ENCODE measurements around the gene CHST8. TPM values are rescaled to one million over a fixed set of nuclear protein-coding genes. Genes with fewer than 3 reads are reported as not detected.

CHST8 gene
- polyA plus RNA-seq, 1 of the 3 experiments (the other 2 are of a cell fraction), result 0.05 TPM

DNA sequence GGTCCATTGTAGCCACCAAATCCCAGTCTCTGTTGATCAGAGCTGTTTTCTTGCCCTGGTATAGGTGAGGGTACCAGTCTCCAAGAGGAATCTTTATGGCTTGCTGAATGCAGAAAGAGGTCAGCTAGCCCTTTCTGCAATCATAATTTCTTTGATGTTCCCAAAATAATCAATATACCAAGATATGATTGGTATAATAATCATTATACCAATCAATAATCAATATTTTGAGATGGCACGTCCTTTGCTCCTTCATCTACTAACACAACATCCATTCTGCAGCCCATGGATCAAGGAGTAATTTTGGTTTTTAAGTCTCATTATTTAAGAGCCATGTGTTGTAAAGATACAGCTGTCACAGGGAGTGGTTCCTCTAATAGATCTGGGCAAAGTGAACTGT, 31.5 kb upstream of the CHST8 start (continued):
- TF ChIP-seq, protein P1, sequence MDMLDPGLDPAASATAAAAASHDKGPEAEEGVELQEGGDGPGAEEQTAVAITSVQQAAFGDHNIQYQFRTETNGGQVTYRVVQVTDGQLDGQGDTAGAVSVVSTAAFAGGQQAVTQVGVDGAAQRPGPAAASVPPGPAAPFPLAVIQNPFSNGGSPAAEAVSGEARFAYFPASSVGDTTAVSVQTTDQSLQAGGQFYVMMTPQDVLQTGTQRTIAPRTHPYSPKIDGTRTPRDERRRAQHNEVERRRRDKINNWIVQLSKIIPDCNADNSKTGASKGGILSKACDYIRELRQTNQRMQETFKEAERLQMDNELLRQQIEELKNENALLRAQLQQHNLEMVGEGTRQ (IDR thresholded peaks at IDR 0.05; ENCODE audit: borderline replicate concordance, low read depth, low read length), result no peak
- TF ChIP-seq, protein P2, sequence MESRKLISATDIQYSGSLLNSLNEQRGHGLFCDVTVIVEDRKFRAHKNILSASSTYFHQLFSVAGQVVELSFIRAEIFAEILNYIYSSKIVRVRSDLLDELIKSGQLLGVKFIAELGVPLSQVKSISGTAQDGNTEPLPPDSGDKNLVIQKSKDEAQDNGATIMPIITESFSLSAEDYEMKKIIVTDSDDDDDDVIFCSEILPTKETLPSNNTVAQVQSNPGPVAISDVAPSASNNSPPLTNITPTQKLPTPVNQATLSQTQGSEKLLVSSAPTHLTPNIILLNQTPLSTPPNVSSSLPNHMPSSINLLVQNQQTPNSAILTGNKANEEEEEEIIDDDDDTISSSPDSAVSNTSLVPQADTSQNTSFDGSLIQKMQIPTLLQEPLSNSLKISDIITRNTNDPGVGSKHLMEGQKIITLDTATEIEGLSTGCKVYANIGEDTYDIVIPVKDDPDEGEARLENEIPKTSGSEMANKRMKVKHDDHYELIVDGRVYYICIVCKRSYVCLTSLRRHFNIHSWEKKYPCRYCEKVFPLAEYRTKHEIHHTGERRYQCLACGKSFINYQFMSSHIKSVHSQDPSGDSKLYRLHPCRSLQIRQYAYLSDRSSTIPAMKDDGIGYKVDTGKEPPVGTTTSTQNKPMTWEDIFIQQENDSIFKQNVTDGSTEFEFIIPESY (IDR thresholded peaks at IDR 0.05; ENCODE audit: borderline replicate concordance, low read depth), result no peak
- TF ChIP-seq SIN3A (IDR thresholded peaks at IDR 0.05; ENCODE audit: borderline replicate concordance, low read depth, low read length), result no peak
- no peak for TF ChIP-seq SMC3 (IDR thresholded peaks at IDR 0.05; ENCODE audit: low read depth, low read length)
- no peak for TF ChIP-seq RCOR1 (IDR thresholded peaks at IDR 0.05; ENCODE audit: low read length)
- TF ChIP-seq TAF1 (IDR thresholded peaks at IDR 0.05; ENCODE audit: borderline replicate concordance, low read depth, low read length), result no peak
- TF ChIP-seq EP300 (IDR thresholded peaks at IDR 0.05; ENCODE audit: borderline replicate concordance in 1 of 2, low read depth in 1 of 2, low read length in 1 of 2), result no peak
- TF ChIP-seq NRF1 (IDR thresholded peaks at IDR 0.05; ENCODE audit: low read depth, low read length), result no peak

DNA sequence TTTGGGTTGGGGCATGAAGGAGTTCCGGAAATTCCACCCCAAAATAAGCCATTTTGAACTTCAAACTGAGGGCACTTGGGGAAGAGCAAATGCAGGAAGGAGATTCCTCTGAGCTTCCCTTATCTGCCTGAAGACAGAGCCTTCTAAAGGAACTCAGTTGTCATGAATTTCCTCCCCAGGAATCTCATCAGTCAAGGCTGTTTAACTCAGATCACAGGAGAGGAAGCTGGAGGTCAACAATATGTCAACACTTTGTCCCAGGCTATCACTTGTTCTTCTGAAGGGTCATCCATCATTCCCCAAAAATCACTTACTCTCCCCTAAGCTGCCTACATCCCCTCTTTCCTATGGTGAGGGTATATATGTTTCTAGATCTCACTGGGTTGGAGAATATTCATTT, 26.0 kb upstream of the CHST8 start:
- DNase-seq, result no peak
- TF ChIP-seq CHD2 (IDR thresholded peaks at IDR 0.05; ENCODE audit: low read length, partially characterized antibody), result no peak
- TF ChIP-seq NFIC (IDR thresholded peaks at IDR 0.05; ENCODE audit: borderline replicate concordance), result no peak
- TF ChIP-seq RXRA (IDR thresholded peaks at IDR 0.05; ENCODE audit: borderline replicate concordance, low read depth), result no peak
- no peak for TF ChIP-seq SIN3A (IDR thresholded peaks at IDR 0.05; ENCODE audit: borderline replicate concordance, low read depth, low read length)
- TF ChIP-seq, protein P1 (IDR thresholded peaks at IDR 0.05; ENCODE audit: borderline replicate concordance, low read depth, low read length), result no peak
- no peak for TF ChIP-seq GABPA (IDR thresholded peaks at IDR 0.05; ENCODE audit: low read depth)
- TF ChIP-seq MXI1 (IDR thresholded peaks at IDR 0.05; ENCODE audit: low read depth, low read length), result no peak
- no peak for TF ChIP-seq GATA2 (CRISPR knock-in tag; IDR thresholded peaks at IDR 0.05)
- TF ChIP-seq, protein P3, sequence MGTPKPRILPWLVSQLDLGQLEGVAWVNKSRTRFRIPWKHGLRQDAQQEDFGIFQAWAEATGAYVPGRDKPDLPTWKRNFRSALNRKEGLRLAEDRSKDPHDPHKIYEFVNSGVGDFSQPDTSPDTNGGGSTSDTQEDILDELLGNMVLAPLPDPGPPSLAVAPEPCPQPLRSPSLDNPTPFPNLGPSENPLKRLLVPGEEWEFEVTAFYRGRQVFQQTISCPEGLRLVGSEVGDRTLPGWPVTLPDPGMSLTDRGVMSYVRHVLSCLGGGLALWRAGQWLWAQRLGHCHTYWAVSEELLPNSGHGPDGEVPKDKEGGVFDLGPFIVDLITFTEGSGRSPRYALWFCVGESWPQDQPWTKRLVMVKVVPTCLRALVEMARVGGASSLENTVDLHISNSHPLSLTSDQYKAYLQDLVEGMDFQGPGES (IDR thresholded peaks at IDR 0.05; ENCODE audit: low read depth, low read length), result no peak
- TF ChIP-seq, protein P4, sequence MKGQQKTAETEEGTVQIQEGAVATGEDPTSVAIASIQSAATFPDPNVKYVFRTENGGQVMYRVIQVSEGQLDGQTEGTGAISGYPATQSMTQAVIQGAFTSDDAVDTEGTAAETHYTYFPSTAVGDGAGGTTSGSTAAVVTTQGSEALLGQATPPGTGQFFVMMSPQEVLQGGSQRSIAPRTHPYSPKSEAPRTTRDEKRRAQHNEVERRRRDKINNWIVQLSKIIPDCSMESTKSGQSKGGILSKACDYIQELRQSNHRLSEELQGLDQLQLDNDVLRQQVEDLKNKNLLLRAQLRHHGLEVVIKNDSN (IDR thresholded peaks at IDR 0.05; ENCODE audit: borderline replicate concordance, low read depth), result no peak
- no peak for TF ChIP-seq POLR2AphosphoS5 (IDR thresholded peaks at IDR 0.05; ENCODE audit: low read depth, low read length)
- TF ChIP-seq SMC3 (IDR thresholded peaks at IDR 0.05; ENCODE audit: low read depth, low read length), result no peak
- TF ChIP-seq TEAD4 (IDR thresholded peaks at IDR 0.05; ENCODE audit: borderline replicate concordance, insufficient read depth), result no peak
- no peak for TF ChIP-seq FOXJ3 (CRISPR knock-in tag; IDR thresholded peaks at IDR 0.05)
- Histone ChIP-seq H3K9ac (no peak overlapping the region), H3K4me1 (ENCODE audit: control insufficient read depth in 1 of 2, insufficient read depth in 2 of 2, low read depth in 1 of 2, low read length in 1 of 2) (no peaks in the 10 kb centered on the region), H3K4me3 (ENCODE audit: low read depth in 2 of 2, low read length in 1 of 2) (no peak overlapping the region), H3K4me2 (no peak overlapping the region), H3K27ac (ENCODE audit: low read depth in 2 of 2, low read length in 1 of 2) (no peak overlapping the region), H3K36me3 (replicated peaks in 1 of 2; ENCODE audit: control insufficient read depth in 1 of 2, insufficient read depth in 2 of 2, low read length in 1 of 2) (no peaks in the 10 kb centered on the region), H3K27me3 (ENCODE audit: insufficient read depth) (no peaks in the 10 kb centered on the region), H3F3A (replicated peaks; ENCODE audit: insufficient read depth) (no peaks in the 10 kb centered on the region), H3K79me2 (ENCODE audit: insufficient read depth) (no peaks in the 10 kb centered on the region), H2AFZ (ENCODE audit: low read depth) (no peak overlapping the region), H3K9me2 (no peaks in the 10 kb centered on the region), H3K9me3 (no peaks in the 10 kb centered on the region; the same call in 1 of the 2 replicates), H4K20me1 (ENCODE audit: insufficient read depth) (no peaks in the 10 kb centered on the region)
- 29% methylated on average over 1 of the region's 1 CpG for WGBS (ENCODE audit: low lambda C conversion rate)
- POLR2A ChIA-PET, result no interaction called here
- CTCF ChIA-PET, result interaction anchor here (1.1 to 1.7 kb wide), 2 partner anchors 24 to 164 kb away, joined by 3 read pairs; no protein-coding TSS in a partner anchor

All from SK-N-SH (cell line).